Erythroblast (primary cell): ENCODE results near the gene GIMAP8.

ENCODE experiments used
- GATA1 ChIP-seq: IDR thresholded peaks from 2 replicates; pipeline ENCODE4 v1.6.1; 2011; ENCODE audit warnings: low read depth, mild to moderate bottlenecking, control low read depth, low read length, moderate library complexity
- POLR2A ChIP-seq: IDR thresholded peaks from 2 replicates; pipeline ENCODE4 v1.6.1; 2011; ENCODE audit warnings: mild to moderate bottlenecking, low read length

DNA sequence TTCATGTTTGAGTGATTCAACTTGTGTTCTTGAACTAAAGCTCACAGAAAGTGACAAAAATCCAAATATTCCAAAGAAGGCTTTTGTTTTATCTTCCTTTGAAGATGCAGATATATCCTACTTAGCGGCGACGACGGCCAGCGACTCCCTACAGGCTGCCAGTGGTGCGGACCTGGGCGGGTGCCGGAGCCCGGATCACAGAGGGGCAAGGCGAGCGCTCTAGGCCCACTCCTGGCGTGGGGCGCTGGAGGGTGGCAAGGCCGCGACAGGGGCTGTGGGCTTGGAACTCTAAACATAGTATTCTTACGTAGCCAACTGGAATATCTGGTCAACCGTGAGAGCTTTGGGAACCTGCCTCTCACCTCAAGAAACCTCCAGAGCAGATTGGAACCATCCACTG, 63.3 kb downstream of the GIMAP8 start:
- TF ChIP-seq POLR2A = no peak
- no peak for TF ChIP-seq GATA1
